Stimulated activated CD8-positive, alpha-beta memory T cell treated with anti-CD3 and anti-CD28 coated beads, Interleukin-2, amount 100 ng/mL, for 48 hours (primary cell): Measurements from ENCODE around the gene CTPS2.

Experiments used
- DNase-seq, 2 donors: peaks; one replicate each; pipeline ENCODE4 v3.0.0-alpha.2; 2020; ENCODE audit warnings: low read depth in 2 of 2

The CTPS2 gene

DNA sequence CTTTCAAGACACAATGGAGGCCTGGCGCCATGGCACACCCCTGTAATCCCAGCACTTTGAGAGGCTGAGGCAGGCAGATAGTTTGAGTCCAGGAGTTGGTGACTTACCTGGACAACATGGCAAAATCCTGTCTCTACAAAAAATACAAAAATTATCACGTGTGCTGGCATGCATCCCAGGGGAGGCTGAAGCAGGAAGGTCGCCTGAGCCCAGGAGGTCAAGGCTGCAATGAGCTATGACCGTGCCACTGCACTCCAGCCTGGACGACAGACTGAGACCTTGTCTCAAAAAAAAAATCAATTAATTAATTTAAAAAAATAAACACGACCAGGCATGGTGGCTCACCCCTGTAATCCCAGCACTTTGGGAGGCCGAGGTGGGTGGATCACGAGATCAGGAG lies 2.0 kb upstream of the CTPS2 start:
- DNase-seq, result no peak

DNA sequence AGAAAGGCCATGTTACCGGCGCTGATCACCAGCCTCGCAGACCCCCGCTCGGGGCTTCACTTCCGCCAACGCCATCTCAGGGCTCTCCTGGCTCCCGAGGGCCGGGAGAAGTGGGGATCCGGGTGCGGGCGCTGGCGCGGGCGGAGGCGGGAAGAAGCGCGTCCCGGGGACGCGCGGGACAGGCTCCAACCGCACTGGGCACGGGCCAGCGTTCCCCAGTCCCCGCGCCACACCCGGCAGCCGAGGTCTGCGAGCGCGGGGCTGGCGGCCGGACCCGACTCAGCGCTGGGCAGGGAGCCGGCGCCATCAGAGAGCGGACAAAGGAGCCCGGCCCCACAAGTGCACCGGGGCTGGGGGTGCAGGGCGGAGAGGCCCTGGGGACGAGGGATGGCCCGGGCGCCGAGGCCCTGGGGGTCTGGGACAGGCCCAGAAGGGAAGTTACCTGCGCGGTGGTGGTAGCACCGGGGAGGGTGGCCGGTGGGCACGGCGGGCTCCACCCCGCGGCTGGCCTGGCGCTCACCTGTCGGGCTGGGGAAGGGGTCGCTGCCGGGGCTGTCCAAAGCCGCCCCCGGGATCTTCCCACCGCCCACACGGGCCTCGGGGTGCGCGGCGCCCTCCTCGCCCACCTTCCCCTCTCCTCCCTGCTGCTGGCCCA lies 449 bp downstream of the CTPS2 start:
- DNase-seq, result no peak

DNA sequence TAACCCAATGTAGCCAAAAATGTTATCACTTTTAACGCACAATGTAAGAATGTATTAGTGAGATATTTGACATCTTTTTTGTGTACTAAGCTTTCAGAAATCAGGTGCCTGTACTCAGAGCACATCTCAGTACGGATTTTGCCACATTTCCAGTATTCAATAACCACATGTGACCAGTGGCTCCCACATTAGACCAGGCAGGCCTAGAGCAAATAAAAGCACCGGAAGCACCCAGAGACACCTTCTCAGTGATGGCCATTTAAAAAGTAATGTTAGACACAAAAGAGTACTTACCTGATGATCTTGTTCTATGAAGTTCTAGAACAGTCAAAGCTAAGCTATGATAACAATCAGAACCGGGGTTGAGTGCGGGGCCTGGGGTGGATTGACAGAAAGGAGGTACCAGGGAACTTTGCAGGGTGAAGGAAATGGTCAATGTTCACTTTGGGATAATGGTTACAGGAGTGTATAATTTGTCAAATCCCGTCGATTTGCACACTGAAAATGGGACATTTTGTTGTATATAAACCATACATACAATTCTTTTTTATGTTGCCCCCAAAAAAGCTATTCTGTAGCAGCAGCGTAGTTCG lies 1.2 kb downstream of the CTPS2 start:
- DNase-seq, result no peak

DNA sequence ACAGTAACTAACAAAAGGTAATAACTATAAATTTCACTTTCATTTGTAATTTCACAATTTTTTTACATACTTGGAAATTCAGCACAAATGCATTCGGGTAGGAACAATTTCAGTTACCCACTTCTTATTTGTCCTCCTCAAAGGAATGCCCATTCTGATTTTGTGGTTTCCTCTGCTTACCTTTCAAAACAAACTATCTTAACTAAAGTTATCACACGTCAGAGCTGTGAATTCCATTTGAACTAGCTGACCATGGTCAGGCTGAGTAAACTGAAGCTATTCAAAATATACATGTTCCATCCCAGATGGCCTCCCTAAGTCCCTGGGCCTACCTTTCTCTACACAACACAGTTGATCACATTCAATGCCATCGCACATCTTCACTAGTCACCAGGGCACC lies 4.5 kb downstream of the CTPS2 start:
- DNase-seq, result no peak

DNA sequence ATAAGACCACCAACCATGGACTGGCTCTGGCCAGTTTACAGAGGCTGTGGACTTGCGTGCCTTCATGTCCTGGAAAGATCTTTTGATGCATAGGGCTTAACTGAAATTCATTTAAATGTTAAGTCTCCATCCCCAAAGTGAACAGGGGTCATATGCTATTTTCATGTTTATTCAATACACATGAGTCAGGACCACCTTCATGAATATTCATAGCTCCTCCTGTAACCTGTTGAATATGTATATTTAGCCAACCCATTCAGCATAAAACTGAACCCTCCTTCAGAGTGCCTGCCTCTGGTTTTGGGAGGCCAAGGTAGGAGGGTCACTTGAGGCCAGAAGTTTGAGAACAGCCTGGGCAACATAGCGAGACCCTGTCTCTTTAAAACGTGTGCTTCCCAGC lies 7.1 kb downstream of the CTPS2 start:
- DNase-seq, result no peak

DNA sequence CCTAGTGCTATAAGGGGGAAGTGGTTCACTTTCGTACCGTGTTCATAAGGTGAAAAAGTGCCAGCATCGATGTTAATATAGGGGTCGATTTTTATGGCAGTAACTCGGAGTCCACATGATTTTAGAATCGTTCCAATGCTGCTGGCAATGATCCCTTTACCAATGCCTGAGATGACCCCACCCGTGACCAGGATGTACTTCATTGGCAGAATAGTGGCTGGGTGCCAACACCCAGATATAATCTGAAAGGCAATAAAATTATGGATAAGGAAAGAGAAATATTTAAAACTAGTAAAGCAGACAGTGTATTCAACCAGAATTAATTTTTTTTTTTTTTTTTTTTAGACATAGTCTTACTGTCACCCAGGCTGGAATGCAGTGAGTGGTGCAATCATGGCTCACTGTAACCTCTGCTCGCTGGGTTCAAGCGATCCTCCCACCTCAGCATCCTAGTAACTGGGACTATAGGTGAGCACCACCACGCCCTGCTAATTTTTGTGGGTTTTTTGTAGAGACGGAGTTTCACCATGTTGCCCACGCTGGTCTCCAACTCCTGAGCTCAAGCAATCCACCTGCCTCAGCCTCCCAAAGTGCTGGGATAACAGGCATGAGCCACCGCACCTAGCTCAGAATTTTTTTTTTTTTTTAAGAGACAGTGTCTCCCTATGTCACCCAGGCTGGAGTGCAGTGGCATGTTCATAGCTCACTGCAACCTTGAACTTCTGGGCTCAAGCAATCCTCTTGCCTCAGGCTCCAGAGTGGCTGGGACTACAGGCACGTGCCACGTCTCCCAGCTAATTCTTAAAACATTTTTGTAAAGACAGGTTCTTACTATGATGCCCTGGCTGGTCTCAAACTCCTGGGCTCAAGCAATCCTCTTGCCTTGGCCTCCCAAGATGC lies 9.5 kb downstream of the CTPS2 start:
- DNase-seq, result no peak

DNA sequence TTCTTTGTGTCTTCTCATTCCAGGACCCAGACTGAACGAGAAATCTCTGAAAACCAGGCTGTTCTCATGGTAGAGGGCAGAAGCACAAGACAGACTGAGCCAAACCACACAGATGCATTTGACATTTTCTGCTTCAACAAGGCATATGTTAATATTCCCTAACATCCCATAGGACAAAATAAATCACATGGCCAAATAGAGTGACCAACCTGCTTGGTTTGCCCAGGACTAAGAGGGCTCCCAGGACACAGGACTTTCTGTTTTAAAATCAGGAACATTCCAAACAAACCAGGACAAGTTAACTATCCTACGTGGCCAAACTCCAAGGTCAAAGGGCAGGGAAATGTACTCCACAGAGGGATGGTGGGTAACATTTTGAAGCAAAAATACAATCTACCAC lies 11.7 kb downstream of the CTPS2 start:
- DNase-seq, result no peak

DNA sequence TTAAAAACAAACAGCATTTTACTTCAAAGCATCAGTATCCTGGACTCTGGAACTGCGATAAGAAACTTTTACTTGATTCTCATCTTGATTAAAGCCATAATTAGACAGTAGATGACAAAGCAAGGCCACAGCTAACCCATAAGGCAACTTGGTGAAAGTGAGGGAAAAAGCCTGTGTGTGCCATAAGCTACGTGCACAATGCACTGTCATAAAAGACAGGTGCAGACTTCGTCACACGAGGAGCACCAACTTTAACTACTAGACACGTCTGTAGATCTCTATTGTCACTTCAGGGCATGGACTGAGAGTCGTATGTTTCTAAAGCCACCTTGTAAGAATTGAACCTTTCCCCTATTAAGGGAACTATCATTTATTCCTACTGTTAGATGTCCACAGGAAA lies 13.1 kb downstream of the CTPS2 start:
- DNase-seq, result no peak

DNA sequence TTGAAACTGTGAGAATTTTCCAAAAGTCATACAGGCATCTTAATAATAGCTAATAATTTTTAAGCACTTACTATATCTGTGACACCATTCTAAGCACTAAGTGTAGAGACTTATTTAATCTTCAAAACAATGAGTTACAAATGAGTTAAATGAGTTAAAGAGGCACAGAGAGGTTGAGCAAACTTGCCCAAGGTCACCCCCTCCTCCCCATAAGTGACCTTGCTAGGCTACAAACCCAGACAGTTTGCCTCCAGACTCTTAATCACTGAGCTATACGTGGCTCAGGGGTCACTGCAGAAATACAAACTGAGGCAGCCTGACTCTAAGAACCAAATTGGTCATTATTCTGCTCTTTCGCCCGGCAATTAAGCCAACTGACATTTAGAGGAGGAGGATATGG lies 15.5 kb downstream of the CTPS2 start:
- no peak for DNase-seq

DNA sequence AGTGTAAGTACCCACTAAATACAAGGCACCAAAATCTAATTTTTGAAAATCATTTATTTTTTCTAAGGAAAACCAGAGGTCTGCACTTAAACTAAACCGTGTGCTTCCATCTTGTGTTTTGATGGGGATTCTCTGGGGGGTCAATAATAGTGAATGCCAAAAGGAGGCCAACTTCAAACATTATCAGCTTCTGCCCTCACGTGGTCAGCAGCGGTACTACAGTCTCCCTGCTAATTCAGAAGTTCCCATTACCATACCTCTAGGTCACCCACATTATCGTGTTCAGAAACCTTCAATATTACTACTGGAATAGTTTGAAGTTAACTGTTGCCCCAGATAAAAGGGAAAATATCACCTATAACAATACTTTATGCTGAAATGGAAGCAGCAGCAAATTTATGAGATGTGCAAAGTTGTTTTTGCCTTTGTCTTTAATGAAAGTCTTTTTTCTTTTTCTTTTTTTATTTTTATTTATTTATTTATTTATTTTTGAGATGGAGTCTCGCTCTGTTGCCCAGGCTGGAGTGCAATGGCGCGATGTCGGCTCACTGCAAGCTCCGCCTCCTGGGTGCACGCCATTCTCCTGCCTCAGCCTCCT lies 17.3 kb downstream of the CTPS2 start:
- DNase-seq, result peak; percentile 37 to 42

DNA sequence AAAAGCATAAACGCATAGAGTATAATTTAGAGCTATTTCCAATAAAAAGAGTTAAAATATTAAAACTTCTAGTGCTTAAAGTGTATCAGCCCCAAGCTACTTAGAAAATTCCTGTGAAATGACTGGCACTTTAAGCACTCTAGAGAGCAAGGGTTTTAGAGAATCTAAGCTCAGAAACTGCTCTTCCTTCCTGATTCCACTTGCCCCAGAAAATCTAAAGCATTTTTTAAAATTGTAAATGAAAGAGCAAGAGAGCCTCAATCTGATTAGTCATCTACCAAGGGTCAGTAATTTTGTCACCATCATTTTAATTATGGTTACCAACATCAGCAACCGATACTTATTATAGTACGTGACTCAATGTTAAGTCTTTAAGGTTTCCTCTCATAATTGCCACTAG lies 25.0 kb downstream of the CTPS2 start:
- no peak for DNase-seq

DNA sequence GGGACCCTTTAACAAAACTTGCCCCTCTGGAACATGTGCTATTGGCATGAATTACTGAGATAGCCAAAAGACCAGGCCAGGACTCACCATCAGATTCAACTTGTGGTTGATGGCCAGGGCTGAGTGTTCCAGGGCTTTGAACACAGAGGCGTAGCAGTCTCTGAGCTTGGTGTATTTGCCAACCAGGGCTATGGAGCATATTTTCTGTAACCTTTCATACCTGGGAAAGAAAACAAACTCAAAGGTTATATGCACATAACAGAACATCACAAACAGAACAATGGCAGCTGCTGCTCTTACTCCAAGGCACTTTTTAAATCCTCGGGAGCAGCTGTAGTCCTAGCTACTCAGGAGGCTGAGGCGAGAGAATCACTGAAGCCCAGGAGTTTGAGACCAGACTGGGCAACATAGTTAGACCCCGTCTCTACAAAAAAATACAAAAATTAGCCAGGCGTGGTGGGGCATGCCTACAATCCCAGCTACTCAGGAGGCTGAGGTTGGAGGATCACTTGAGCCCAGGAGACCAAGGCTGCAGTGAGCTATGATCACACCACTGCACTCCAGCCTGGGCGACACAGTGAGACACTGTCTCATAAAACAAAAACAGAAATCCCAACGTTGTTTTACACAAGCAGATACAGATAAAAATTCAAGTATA lies 29.3 kb downstream of the CTPS2 start:
- no peak for DNase-seq

DNA sequence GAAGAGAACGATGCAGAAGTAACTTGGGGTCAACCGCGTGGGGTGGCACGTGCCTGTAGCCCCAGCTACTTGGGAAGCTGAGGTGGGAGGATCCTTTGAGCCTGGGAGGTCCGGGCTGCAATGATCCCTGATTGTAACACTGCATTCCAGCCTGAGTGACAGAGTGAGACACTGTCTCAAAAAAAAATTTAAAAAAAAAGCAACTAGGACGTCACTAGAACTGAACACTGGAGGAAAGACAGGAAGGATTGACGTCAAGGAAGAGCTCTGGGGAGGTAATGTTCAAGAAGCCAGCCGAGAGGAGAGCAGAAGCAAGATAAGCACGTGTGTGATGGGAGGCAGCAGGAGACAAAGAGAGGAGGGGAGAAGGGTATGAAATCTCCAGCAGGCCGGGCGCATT lies 33.8 kb downstream of the CTPS2 start:
- DNase-seq, result no peak

DNA sequence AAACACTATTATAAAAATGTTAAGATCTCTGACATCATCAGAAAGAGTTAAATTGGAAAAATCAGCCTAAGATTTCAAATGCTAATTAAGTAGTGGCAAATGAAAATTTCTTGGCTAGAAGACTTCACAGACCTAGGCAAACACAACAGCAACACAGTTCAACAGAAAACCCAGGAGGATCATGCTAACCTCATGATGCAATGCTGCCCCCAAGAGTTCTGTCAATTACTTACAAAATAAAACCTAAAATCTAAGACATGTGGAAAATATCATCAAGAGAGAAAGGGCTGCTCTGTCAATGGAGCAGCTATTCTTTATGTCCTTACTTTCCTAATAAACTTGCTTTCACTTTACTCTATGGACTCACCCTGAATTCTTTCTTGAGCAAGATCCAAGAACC lies 41.5 kb downstream of the CTPS2 start:
- no peak for DNase-seq

DNA sequence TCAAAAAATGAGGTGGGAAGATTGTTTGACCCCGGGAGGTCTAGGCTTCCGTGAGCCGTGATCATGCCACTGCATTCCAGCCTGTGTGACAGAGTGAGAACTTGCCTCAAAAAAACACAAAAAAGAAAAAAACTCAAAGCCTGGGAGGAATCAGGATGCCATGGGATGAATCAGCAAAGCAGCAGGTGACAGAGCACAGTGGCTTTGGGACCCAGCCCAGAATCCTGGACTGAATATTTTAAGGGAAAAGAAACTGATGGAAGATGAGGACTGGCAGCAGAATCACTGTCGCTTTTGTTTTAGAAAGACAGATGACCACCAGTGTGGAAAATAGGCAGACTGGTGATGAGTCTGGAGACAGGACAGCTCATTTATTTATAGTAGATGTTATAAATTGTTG lies 45.9 kb downstream of the CTPS2 start:
- DNase-seq, result no peak

DNA sequence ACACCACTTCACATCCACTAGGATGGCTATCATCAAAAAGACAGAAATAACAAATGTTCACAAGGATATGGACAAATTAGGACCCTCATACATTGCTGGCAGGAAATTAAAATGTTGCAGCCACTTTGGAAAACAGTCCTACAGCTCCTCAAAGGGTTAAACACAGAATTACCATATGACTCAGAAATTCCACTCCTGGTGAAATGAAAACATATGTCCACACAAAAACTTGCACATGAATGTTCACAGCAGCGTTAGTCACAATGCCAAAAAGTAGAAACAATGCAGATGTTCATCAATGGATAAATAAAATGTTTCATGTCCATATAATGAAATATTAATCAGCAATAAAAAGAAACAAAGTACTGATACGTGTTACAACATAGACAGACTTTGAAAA lies 47.4 kb downstream of the CTPS2 start:
- DNase-seq, result no peak

DNA sequence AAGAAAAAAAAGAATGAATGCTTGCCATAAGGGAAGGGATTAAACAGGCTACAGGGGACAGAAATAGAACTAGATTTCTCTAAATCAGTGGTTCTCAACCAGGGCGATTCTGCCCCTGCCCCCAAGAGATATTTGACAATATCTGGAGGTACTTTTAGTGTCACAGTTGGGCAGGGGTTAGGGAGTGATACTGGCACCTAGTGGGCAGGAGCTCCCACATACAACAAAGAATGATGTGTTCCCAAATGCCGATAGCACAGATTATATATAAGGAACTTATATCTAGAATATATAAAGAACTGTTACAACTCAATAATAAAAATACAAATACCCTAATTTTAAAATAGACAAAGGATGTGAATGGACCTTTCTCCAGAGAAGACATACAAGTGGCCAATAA lies 47.8 kb downstream of the CTPS2 start:
- DNase-seq, result no peak

DNA sequence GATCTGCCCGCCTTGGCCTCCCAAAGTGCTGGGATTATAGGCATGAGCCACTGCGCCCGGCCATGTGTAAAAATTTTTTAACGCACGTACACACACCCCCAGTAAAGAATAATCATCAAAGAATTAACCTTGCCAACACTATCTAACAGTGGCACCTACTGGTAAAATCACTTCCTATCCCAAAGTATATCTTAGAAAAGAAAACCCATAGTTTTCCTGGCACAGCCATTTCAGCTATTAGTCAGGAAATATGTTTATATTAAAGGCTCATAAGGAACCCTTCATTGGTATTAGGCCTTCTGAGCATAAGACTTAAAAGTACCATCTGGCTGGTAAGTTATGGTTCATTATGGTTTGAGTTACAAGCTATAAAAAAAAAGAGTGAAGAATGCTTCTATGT lies 48.4 kb downstream of the CTPS2 start:
- no peak for DNase-seq

DNA sequence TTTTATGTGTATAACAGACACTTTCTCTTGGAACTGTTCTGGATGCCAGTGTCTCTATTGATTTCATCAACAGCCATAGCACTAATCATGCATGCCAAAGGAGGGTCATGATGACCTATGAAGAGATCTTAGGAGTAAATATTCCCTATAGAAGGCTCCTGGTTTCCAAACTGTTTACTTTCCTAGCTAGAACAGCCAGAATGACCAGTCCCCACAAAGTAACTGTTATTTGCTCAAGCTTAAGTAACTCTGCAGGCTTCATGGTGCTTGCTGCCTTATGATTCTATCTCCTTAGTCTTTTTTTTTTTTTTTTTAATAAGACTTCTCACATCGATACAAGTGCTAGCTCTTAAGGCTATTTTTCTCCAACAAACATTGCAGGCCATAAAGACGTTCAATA lies 50.1 kb downstream of the CTPS2 start:
- DNase-seq, result no peak

DNA sequence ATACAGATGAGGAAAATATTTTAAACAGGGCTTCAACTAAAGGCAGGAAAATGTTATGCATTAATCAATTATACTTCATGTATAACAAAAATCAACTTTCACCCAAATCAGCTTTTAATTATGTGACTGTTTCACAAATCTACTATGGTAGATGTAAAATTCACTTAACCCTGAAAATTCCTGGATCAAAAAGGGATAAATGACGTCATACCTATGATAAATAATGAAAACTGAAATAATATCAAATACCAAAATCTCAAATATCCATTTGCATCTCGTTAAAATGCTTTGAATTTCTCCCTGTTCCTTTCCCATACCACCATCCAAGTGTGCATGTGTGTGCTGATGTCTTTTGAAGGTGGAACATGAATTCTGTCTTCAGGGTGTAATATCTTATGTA lies 51.0 kb downstream of the CTPS2 start:
- no peak for DNase-seq

DNA sequence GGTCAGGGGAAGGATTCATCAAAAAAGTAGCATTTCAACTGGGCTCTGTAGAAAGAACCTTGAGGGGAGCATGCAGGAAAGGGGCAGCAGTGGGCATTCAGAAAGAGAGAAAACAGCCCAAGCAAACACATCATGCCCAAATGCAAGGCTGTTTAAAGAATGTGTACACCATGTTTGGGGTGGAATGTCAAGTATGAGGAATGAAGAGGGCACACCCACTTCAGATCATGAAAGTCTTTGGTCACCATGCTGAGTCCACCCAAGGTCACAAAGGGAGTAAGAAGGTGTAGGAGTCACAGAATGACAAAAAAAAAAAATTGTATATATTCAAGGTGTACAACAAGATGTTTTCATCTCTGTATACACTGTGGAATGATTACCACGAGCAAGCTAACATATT lies 53.1 kb downstream of the CTPS2 start:
- DNase-seq, result no peak

DNA sequence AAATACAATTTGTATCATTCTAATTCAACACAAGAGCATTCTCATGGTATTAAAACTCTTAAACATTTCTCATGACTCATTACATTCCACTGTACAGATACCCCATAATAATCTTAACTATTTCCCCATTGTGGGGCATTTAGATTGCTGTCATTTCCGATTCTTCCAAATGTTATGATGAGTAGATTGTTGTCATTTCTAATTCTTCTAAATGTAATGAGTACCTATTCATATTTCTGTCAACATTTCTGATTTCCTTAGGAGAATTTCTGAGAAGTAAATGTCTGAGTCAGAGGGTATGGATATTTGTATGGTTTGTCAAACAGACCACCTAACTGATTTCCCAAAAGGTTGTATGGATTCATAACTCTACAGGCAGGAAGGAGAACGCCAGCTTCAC lies 54.2 kb downstream of the CTPS2 start:
- DNase-seq, result no peak
